HCT116 (cell line): ENCODE measurements around the gene TNNC2.

ENCODE experiments used
- CTCF ChIP-seq, 3 experiments: fragments of 200-600 bp in 1 of 3; sonication (generic) in 1 of 3; IDR thresholded peaks in 2 of 3; conservative IDR thresholded peaks in 1 of 3; 2 replicates each; pipeline ENCODE4 v1.5.1; 2012 to 2017; ENCODE audit warnings: low read depth in 2 of 3, low read length in 2 of 3, antibody characterized with exemption in 1 of 3, borderline replicate concordance in 1 of 3, control low read depth in 1 of 3, mild to moderate bottlenecking in 1 of 3, mixed read lengths in 1 of 3, mixed run types in 1 of 3, moderate library complexity in 1 of 3; ENCODE audit not compliant: insufficient read depth in 1 of 3
- POLR2A ChIP-seq: IDR thresholded peaks from 2 replicates; pipeline ENCODE4 v1.7.0; 2011; ENCODE audit warnings: borderline replicate concordance; ENCODE audit not compliant: insufficient read depth, insufficient read length; ENCODE audit errors: extremely low read depth
- POLR2AphosphoS5 ChIP-seq: IDR thresholded peaks from 2 replicates; pipeline ENCODE4 v1.6.1; 2011; ENCODE audit warnings: mild to moderate bottlenecking, low read depth, low read length, moderate library complexity
- ZNF274 ChIP-seq: fragments of 200-500 bp; sonication (Bioruptor generic); IDR thresholded peaks from 2 replicates; pipeline ENCODE4 v1.6.1; 2014; ENCODE audit warnings: mild to moderate bottlenecking, low read depth, low read length, inconsistent platforms

GRCh38 chr20:45861221-45862075 lies 34.3 kb upstream of the TNNC2 start:
- TF ChIP-seq CTCF (IDR thresholded peaks at IDR 0.05 in 2 of 3, conservative IDR thresholded peaks at IDR 0.05 in 1 of 3; ENCODE audit: borderline replicate concordance in 1 of 3, insufficient read depth in 1 of 3, low read depth in 2 of 3, low read length in 2 of 3) (no peak), POLR2A (no peak), ZNF274 (no peak), POLR2AphosphoS5 (no peak)
